Prostate gland (tissue), 2 donors: ENCODE data around the gene HSPG2. TPM values are rescaled to one million over a fixed set of nuclear protein-coding genes. Genes with fewer than 3 reads are reported as not detected.

Experiments used
- DNase-seq: peaks from one replicate; pipeline ENCODE4 v3.0.0-alpha.2; 2019; ENCODE audit warnings: low spot score
- H3K27ac ChIP-seq, 2 donors: fragments of 200-600 bp; sonication (generic); 2 replicates each; pipeline ENCODE4 v1.5.1; 2017 to 2019
- H3K27me3 ChIP-seq: fragments of 200-600 bp; sonication (generic); replicated peaks from 2 replicates; pipeline ENCODE4 v1.5.1; 2019; ENCODE audit not compliant: insufficient read depth
- H3K36me3 ChIP-seq, 2 donors: fragments of 200-600 bp; sonication (generic); 1 replicate in 1 of 2; 2 replicates in 1 of 2; pipeline versions ENCODE4 v1.5.1 to v1.8.1; 2017 to 2019
- H3K4me1 ChIP-seq: fragments of 200-600 bp; sonication (generic); replicated peaks from 2 replicates; pipeline ENCODE4 v1.5.1; 2019
- H3K4me3 ChIP-seq, 2 donors: fragments of 200-600 bp; sonication (generic); 2 replicates each; pipeline ENCODE4 v1.5.1; 2017 to 2019
- H3K9me3 ChIP-seq: fragments of 200-600 bp; sonication (generic); 2 replicates; pipeline ENCODE4 v1.5.1; 2017
- CTCF ChIP-seq, 4 experiments: fragments of 200-600 bp in 2 of 4; fragments of 450-650 bp in 2 of 4; sonication (generic) in 2 of 4; IDR thresholded peaks; 1 replicate in 3 of 4; 2 replicates in 1 of 4; pipeline ENCODE4 v1.5.1; 2016 to 2019; ENCODE audit warnings: antibody characterized with exemption in 4 of 4, mild to moderate bottlenecking in 2 of 4, moderate library complexity in 2 of 4
- POLR2A ChIP-seq: fragments of 450-650 bp; IDR thresholded peaks from one replicate; pipeline ENCODE4 v1.6.1; 2016; ENCODE audit warnings: antibody characterized with exemption, mild to moderate bottlenecking
- POLR2AphosphoS5 ChIP-seq: sonication (generic); formaldehyde crosslinking; IDR thresholded peaks from one replicate; pipeline ENCODE4 v1.6.1; 2017; ENCODE audit warnings: antibody characterized with exemption
- WGBS: methylation state at CpG from one replicate; pipeline ENCODE4 v1.1.5; 2018; 5-methylcytosine and 5-hydroxymethylcytosine counted together
- intact Hi-C: fragments of 100-400 bp; cut with DNase I; formaldehyde crosslinking; loops from one replicate; pipeline ENCODE4 v1.14.2; 2022
- total RNA-seq, 2 donors: library from RNA; depleted of rRNA; stranded (reverse); fragments of >200 nt; gene quantifications; one replicate each; pipeline ENCODE4 v1.1.0, GENCODE V29; 2016

Gene HSPG2
- total RNA-seq, 2 donors from 2014 or later: 135 to 257 TPM

GRCh38 chr1:21842606-21843162 lies 94.4 kb downstream of the HSPG2 start:
- 63% methylated on average over 15 of the region's 15 CpGs for WGBS
- H3K27me3 ChIP-seq: no peaks in the 10 kb centered on the region
- H3K27ac ChIP-seq: no peak overlapping the region
- H3K4me1 ChIP-seq: no peaks in the 10 kb centered on the region
- no peak for DNase-seq
- peaks cover 0 to 15% of the 10 kb centered on the region in 2 donors for H3K36me3 ChIP-seq
- H3K9me3 ChIP-seq: no peaks in the 10 kb centered on the region
- intact Hi-C loops: no loop called here
- no peak overlapping the region for H3K4me3 ChIP-seq
- TF ChIP-seq CTCF (IDR thresholded peaks at IDR 0.05): no peak
- no peak for TF ChIP-seq POLR2A
- no peak for TF ChIP-seq POLR2AphosphoS5

GRCh38 chr1:21841852-21842466 lies 95.2 kb downstream of the HSPG2 start:
- Histone ChIP-seq H3K27me3 (no peaks in the 10 kb centered on the region), H3K4me3 (no peak overlapping the region), H3K27ac (no peak overlapping the region), H3K4me1 (no peaks in the 10 kb centered on the region), H3K36me3 (peaks cover 0 to 15% of the 10 kb centered on the region in 2 donors), H3K9me3 (no peaks in the 10 kb centered on the region)
- WGBS: 93% methylated on average over 21 of the region's 21 CpGs
- no peak for DNase-seq
- intact Hi-C loops: no loop called here
- TF ChIP-seq CTCF (IDR thresholded peaks at IDR 0.05) (no peak), POLR2A (no peak), POLR2AphosphoS5 (no peak)

GRCh38 chr1:21840981-21841380 lies 96.1 kb downstream of the HSPG2 start:
- no peak overlapping the region for H3K4me3 ChIP-seq
- H3K36me3 ChIP-seq: peaks cover 0 to 15% of the 10 kb centered on the region in 2 donors
- no peak for TF ChIP-seq CTCF (IDR thresholded peaks at IDR 0.05)
- TF ChIP-seq POLR2AphosphoS5: no peak
- no peak for TF ChIP-seq POLR2A
- DNase-seq: no peak
- WGBS: 91% methylated on average over 13 of the region's 13 CpGs
- H3K27me3 ChIP-seq: no peaks in the 10 kb centered on the region
- H3K4me1 ChIP-seq: no peaks in the 10 kb centered on the region
- H3K27ac ChIP-seq: no peak overlapping the region
- intact Hi-C loops: no loop called here
- H3K9me3 ChIP-seq: no peaks in the 10 kb centered on the region

- no peaks in the 10 kb centered on the region for H3K9me3 ChIP-seq
- H3K27me3 ChIP-seq: no peaks in the 10 kb centered on the region
- DNase-seq: no peak
- intact Hi-C loops: no loop called here
- H3K27ac ChIP-seq: no peak overlapping the region
- TF ChIP-seq POLR2AphosphoS5 (no peak), POLR2A (no peak), CTCF (IDR thresholded peaks at IDR 0.05) (no peak)
- no peak overlapping the region for H3K4me3 ChIP-seq
- no peaks in the 10 kb centered on the region for H3K4me1 ChIP-seq
- WGBS: 93% methylated on average over 19 of the region's 19 CpGs
- H3K36me3 ChIP-seq: peaks cover 7 to 15% of the 10 kb centered on the region in 2 donors
These were observed 97.6 kb downstream of the HSPG2 start for GRCh38 chr1:21839337-21840037.
